ENCODE data around the gene PCSK4. TPM values are rescaled to one million over a fixed set of nuclear protein-coding genes. Genes with fewer than 3 reads are reported as not detected.

The PCSK4 gene
- total RNA-seq, 2 experiments from 2014 or later, result 1.5 to 2.7 TPM

- Mint-ChIP-seq H3K27me3 (peaks cover 3% of the 10 kb centered on the region), H3K9me3 (no peaks in the 10 kb centered on the region), H3K27ac (no peak overlapping the region), H3K4me3 (no peak overlapping the region), H3K4me1 (ENCODE audit: low read depth) (peaks cover 3% of the 10 kb centered on the region), H3K36me3 (no peaks in the 10 kb centered on the region)
- intact Hi-C loops (cut with micrococcal nuclease), result no loop called here
- ChIA-PET POLR2A (no interaction called here), CTCF (no interaction called here)
- no peak for DNase-seq
These were observed 26.2 kb upstream of the PCSK4 start for GRCh38 chr19:1516395-1516753.

DNA sequence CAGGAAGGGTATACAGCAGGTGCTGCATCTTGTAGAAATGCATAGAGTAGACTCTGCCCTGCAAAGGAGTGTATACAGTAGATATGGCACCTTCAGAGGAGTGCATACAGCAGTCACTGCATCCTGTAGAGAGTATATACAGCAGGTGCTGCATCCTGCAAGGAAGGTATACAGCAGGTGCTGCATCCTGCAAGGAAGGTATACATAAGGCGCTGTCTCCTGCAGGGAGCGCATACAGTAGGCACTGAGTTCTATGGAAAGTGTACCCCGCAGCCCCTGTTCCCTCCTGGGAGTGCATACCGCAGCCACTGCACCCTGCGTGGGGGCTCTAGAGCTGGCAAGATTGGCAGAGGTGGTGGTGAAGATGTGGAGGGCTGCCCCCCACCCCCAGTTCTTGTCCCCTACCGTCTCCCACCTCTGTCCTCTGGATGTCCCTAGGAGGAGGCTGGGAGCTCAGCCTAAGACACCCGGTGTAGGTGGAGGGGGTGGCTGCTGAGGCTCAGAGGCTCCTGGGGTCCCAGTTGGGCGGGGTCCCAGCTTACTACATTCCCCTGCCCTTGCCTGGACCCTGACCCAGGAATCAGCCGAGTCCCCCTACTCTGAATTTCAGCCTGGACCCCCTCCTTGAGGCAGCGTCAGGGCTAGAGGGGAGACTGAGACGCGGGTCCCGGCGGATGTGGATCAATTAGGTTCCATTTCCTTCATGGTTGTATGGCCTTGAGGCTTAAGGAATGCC is 25.0 kb upstream of the PCSK4 start:
- intact Hi-C loops (cut with micrococcal nuclease), result loop anchor here (5.0 kb wide), 3 partner anchors 38 to 238 kb away; partner anchors contain the start of genes C19orf25 and FAM174C
- ChIA-PET POLR2A (no interaction called here), CTCF (interaction anchor here (0.9 kb wide), 2 partner anchors 71 to 271 kb away, joined by 3 read pairs; no protein-coding TSS in a partner anchor)
- no peak for DNase-seq
- Mint-ChIP-seq H3K4me1 (ENCODE audit: low read depth) (peaks cover 3% of the 10 kb centered on the region), H3K36me3 (no peaks in the 10 kb centered on the region), H3K4me3 (no peak overlapping the region), H3K27me3 (peaks cover 3% of the 10 kb centered on the region), H3K9me3 (no peaks in the 10 kb centered on the region), H3K27ac (no peak overlapping the region)

GRCh38 chr19:1514295-1514661 is 24.1 kb upstream of the PCSK4 start:
- Mint-ChIP-seq H3K9me3 (no peaks in the 10 kb centered on the region), H3K27ac (no peak overlapping the region), H3K36me3 (no peaks in the 10 kb centered on the region), H3K27me3 (peaks cover 3% of the 10 kb centered on the region), H3K4me1 (ENCODE audit: low read depth) (peaks cover 3% of the 10 kb centered on the region), H3K4me3 (peak overlapping the region; percentile 39)
- ChIA-PET POLR2A (no interaction called here), CTCF (interaction anchor here (0.5 to 0.9 kb wide), 3 partner anchors 64 to 270 kb away, joined by 3 to 4 read pairs (median 3); partner anchors contain the start of gene APC2)
- intact Hi-C loops (cut with micrococcal nuclease), result loop anchor here (5.0 kb wide), 3 partner anchors 37 to 237 kb away; partner anchors contain the start of genes C19orf25 and FAM174C
- no peak for DNase-seq

GRCh38 chr19:1513499-1514294 is 23.5 kb upstream of the PCSK4 start:
- Mint-ChIP-seq H3K4me1 (ENCODE audit: low read depth) (peaks cover 4% of the 10 kb centered on the region), H3K4me3 (peak overlapping the region; percentile 39), H3K9me3 (no peaks in the 10 kb centered on the region), H3K27ac (no peak overlapping the region), H3K36me3 (no peaks in the 10 kb centered on the region), H3K27me3 (peaks cover 3% of the 10 kb centered on the region)
- DNase-seq, result peak; percentile 81
- ChIA-PET POLR2A (interaction anchor here (0.6 kb wide), 1 partner anchor 27 kb away, joined by 3 read pairs; no protein-coding TSS in a partner anchor), CTCF (interaction anchor here (0.5 kb wide), 1 partner anchor 64 kb away, joined by 4 read pairs; the partner anchor contains the start of gene APC2)
- intact Hi-C loops (cut with micrococcal nuclease), result loop anchor here (5.0 kb wide), 3 partner anchors 36 to 236 kb away; partner anchors contain the start of genes C19orf25 and FAM174C

GRCh38 chr19:1512671-1513498 is 22.7 kb upstream of the PCSK4 start, which contains the start of gene ADAMTSL5:
Gene ADAMTSL5 (minus strand): TSS chr19:1513019. CDS start chr19:1510943, 2,076 bp downstream.
- peaks cover 6% of the 10 kb centered on the region for H3K4me1 Mint-ChIP-seq (ENCODE audit: low read depth)
- peak within 1 kb of the TSS; percentile 69 for H3K4me3 Mint-ChIP-seq
- DNase-seq, result peak; percentile 80
- no peaks in the 10 kb centered on the region for H3K9me3 Mint-ChIP-seq
- no peaks in the 10 kb centered on the region for H3K36me3 Mint-ChIP-seq
- intact Hi-C loops (cut with micrococcal nuclease), result loop anchor here (5.0 kb wide), 3 partner anchors 36 to 236 kb away; partner anchors contain the start of genes C19orf25 and FAM174C
- POLR2A ChIA-PET, result no interaction called here
- peaks cover 3% of the 10 kb centered on the region for H3K27me3 Mint-ChIP-seq
- CTCF ChIA-PET, result no interaction called here
- no peak within 1 kb of the TSS for H3K27ac Mint-ChIP-seq

DNA sequence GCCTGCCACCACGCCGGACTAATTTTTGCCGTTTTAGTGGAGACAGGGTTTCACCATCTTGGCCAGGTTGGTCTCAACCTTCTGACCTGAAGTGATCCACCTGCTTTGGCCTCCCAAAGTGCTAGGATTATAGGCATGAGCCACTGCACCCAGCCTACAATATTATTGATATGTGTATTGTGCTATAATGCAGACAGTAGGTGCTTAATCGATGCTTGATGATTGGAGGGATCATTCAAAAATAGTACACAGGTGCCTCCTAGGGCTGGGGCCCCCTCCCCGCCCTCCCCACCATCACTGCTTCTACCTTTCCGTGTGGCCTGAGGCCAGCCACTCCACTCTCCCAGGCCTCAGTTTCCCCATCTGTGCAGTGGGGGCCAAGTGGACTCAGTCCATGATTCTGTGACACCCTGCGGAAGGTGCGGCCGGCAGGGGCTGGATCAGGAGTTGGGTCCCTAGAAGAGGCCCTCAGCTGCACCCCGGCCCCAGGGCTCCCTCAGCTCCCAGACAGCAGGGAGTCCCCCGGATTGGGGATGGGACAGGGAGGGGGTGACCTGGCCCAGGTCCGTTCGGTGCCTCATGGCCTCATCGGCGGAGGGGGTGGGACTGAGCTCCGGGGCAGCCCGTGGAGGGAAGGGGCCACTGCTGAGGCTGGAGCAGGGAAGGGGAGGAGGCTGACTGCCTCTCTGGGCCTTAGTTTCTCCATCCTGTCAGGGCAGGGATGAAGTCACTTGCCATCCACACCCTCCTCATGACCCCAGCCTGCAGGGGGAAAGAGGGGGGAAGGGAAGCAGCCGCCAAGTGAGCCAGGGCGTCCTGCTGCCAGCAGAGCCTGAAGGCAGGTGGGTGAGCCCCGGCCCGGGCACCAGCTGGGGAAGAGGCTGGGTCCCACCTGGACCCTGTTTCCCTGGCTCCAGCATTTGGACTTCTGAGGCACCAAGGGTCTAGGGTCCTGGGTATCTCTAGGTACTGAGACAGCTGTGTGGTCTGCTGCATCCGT is 21.5 kb upstream of the PCSK4 start:
- POLR2A ChIA-PET, result no interaction called here
- Mint-ChIP-seq H3K4me3 (peak overlapping the region; percentile 69), H3K27me3 (peaks cover 3% of the 10 kb centered on the region), H3K36me3 (no peaks in the 10 kb centered on the region), H3K27ac (no peak overlapping the region), H3K4me1 (ENCODE audit: low read depth) (peaks cover 10% of the 10 kb centered on the region), H3K9me3 (no peaks in the 10 kb centered on the region)
- peak; percentile 19 for DNase-seq
- CTCF ChIA-PET, result no interaction called here
- intact Hi-C loops (cut with micrococcal nuclease), result loop anchor here (5.0 kb wide), 3 partner anchors 34 to 234 kb away; partner anchors contain the start of genes C19orf25 and FAM174C

- intact Hi-C loops (cut with micrococcal nuclease), result loop anchor here (5.0 kb wide), 3 partner anchors 34 to 234 kb away; partner anchors contain the start of genes C19orf25 and FAM174C
- H3K27me3 Mint-ChIP-seq, result peaks cover 1% of the 10 kb centered on the region
- no peak for DNase-seq
- no peak overlapping the region for H3K27ac Mint-ChIP-seq
- CTCF ChIA-PET, result no interaction called here
- POLR2A ChIA-PET, result no interaction called here
- H3K4me1 Mint-ChIP-seq (ENCODE audit: low read depth), result peaks cover 10% of the 10 kb centered on the region
- no peak overlapping the region for H3K4me3 Mint-ChIP-seq
- H3K9me3 Mint-ChIP-seq, result no peaks in the 10 kb centered on the region
- no peaks in the 10 kb centered on the region for H3K36me3 Mint-ChIP-seq
These were observed 20.7 kb upstream of the PCSK4 start for GRCh38 chr19:1510807-1511206.

- Mint-ChIP-seq H3K4me1 (ENCODE audit: low read depth) (peaks cover 10% of the 10 kb centered on the region), H3K27ac (no peak overlapping the region), H3K27me3 (peaks cover 5% of the 10 kb centered on the region), H3K9me3 (no peaks in the 10 kb centered on the region), H3K4me3 (no peak overlapping the region), H3K36me3 (no peaks in the 10 kb centered on the region)
- intact Hi-C loops (cut with micrococcal nuclease), result loop anchor here (5.0 kb wide), 3 partner anchors 33 to 233 kb away; partner anchors contain the start of genes C19orf25 and FAM174C
- ChIA-PET CTCF (no interaction called here), POLR2A (no interaction called here)
- no peak for DNase-seq
These were observed 20.3 kb upstream of the PCSK4 start for GRCh38 chr19:1510442-1510806.

GRCh38 chr19:1509602-1510441 is 19.7 kb upstream of the PCSK4 start:
- H3K9me3 Mint-ChIP-seq, result no peaks in the 10 kb centered on the region
- H3K27ac Mint-ChIP-seq, result no peak overlapping the region
- no peaks in the 10 kb centered on the region for H3K36me3 Mint-ChIP-seq
- ChIA-PET CTCF (interaction anchor here (1.0 kb wide), 2 partner anchors 19 to 258 kb away, joined by 3 read pairs; partner anchors contain the start of gene REEP6), POLR2A (no interaction called here)
- DNase-seq, result no peak
- H3K4me1 Mint-ChIP-seq (ENCODE audit: low read depth), result peaks cover 10% of the 10 kb centered on the region
- H3K27me3 Mint-ChIP-seq, result peaks cover 7% of the 10 kb centered on the region
- intact Hi-C loops (cut with micrococcal nuclease), result loop anchor here (5.0 kb wide), 3 partner anchors 33 to 233 kb away; partner anchors contain the start of genes C19orf25 and FAM174C
- no peak overlapping the region for H3K4me3 Mint-ChIP-seq

DNA sequence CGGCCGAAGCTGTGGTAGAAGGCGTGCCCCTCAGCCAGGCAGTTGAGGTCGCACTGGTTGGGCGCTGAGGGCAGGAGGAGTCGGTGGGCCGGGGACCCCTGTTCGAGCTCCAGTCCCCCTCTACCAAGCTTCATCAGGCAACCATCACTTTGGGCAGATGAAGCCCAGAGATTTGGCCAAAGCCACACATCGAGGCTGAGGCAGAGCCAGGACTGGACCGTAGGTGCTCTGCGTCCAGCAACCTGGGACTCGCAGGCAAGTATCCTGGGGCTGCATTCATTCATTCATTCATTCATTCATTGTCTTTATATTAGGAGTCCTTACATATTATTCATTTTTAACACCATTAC is 18.3 kb upstream of the PCSK4 start:
- Mint-ChIP-seq H3K4me1 (ENCODE audit: low read depth) (peaks cover 10% of the 10 kb centered on the region), H3K4me3 (no peak overlapping the region), H3K36me3 (no peaks in the 10 kb centered on the region), H3K9me3 (no peaks in the 10 kb centered on the region), H3K27ac (no peak overlapping the region), H3K27me3 (peaks cover 10% of the 10 kb centered on the region)
- ChIA-PET POLR2A (no interaction called here), CTCF (interaction anchor here (1.0 kb wide), 1 partner anchor 260 kb away, joined by 3 read pairs; no protein-coding TSS in a partner anchor)
- intact Hi-C loops (cut with micrococcal nuclease), result no loop called here
- no peak for DNase-seq
